ENCODE measurements around the gene PRTFDC1.

Gene PRTFDC1

DNA sequence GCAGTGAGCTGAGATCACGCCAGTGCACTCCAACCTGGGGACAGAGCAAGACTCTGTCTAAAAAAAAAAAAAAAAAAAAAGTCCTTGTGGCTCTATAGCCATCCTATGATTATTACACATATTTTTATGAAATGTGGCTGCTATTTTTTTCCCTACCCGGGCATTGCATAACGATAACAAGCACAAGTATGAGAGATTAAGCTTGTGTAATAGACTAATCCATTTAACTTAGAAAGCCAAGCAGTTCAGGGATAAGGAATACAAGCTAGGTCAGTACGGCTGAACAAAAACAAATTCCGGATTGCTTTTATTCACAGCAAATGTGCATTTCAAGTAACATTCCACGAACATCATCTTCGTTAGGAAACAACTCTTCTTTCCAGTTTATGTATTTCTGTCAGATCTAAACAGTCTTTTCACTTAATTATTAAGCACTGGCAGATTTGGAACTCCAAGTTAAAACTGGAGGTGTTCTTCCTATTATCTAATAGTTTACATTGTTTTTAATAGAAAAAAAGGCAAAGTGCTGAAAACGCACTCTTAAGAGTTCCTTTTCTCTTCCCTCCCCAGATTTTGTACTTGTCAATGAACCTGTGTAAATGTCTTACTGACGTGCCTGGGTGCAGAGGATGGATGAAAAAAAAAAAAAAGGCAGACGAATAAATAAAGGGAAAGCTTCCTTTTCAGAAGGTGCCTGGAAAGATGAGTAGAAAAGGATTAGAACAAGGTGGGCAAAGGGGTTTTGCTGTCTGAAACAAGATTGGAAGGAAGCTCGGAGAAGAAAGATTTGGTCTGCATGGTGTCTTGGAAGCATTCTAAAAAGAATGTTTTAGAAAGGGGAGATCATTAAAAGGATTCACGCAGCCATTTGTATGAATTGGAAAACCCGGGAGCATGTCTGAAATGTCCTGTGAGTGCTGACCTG is 81.1 kb downstream of the PRTFDC1 start:
- DNase-seq, result no peak

DNA sequence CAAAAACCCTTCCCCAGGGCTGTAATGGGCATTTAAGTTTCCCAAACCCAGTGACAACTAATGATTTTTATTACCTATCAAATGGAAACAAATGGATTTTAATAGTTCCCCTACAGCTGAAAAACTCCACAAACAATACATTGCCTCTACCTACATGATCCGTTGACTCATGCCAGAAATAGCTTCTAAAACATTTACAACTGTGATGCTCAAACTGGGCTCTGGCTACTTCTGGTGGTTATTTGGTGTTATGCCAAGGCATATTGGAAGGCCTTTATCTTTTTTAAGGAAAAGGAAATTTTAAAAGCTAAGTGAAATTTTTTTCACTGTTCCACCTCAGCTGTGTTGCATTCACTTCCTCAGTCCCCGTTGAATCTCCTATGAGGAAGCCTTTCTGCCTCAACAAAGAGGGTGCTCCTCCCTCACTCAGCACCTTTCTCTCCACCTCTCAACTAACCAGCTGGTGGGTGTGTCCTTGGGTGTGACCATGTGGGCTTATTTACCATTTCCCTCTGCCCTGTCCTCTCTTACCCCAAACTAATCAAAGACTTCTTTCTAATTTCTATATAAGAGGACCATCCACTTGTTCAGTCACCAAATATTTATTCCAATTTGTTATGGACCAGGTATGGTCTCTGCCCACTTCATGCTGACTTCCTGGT is 82.9 kb downstream of the PRTFDC1 start:
- no peak for DNase-seq

DNA sequence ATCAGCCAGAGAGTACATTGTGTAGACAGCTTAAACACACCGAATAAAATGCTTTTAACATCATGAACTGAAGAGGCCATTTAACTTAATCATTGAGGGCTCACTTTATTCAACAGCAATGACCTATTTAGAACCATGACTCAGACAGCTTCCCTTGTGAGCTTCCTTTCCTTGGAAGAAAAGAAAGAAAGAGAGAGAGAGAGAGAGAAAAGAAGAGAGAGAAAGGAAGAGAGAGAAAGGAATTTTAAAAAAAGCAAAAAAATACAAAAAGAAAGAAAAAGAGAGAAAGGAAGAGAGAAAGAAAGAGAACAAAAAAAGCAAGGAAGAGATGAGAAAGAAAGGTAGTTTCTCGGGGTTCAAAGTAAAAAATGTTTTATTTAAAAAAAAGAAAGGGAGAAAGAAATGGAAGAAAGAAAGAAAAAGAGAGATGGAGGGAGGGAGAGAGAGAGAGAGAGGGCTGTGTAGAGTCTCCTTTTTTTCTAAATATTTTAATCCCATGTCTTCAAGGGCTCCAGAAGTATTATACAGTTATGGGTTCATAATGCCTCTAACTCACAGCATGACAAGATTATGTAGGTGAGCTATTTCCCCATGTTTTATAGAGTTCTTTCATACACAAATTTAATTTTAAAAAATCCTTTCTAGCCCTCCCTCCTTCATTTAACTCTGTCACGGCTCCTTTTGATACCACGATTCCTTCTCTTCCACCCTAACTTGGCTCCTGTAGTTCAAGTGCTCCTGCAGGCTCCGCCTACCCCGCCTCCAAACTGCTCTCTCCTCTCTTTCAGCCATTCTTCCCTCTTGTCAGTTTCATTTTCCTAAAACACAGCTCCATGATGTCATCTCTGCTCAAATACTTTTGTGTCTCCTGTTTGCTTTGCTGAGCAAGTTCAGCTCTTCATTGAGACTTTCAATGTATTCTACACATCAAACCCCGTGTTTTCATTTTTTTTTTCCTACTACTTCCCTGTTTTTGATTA is 85.5 kb downstream of the PRTFDC1 start:
- no peak for DNase-seq

DNA sequence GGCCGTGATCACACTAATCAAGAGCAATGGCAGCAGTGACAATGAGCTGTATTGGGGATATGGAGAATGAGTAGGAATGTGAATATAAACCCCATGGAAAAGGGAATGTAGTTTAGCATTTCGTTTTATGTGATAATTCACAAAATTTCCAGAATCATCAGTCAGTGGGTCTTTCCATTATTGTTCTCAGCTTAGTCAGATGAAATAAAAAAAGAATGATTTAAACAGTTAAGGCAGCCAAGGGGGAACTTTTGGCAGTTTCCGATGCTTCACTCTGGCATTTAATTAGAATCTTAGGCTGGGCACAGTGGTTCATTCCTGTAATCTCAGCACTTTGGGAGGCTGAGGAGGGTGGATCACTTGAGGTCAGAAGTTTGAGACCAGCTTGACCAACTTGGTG is 86.6 kb downstream of the PRTFDC1 start:
- no peak for DNase-seq

DNA sequence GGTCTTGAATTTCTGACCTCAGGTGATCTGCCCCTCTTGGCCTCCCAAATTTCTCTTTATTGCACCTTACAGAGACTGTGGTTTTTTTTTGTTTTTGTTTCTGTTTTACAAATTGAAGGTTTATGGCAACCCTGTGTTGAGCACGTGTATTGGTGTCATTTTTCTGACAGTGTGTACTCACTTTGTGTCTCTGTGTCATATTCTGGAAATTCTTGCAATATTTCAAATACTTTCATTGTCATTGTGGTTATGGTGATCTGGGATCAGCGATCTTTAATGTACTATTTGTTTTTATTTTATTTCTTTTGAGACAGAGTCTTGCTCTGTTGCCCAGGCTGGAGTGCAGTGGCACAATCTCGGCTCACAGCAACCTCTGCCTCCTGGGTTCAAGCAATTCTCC is 89.8 kb downstream of the PRTFDC1 start:
- no peak for DNase-seq

DNA sequence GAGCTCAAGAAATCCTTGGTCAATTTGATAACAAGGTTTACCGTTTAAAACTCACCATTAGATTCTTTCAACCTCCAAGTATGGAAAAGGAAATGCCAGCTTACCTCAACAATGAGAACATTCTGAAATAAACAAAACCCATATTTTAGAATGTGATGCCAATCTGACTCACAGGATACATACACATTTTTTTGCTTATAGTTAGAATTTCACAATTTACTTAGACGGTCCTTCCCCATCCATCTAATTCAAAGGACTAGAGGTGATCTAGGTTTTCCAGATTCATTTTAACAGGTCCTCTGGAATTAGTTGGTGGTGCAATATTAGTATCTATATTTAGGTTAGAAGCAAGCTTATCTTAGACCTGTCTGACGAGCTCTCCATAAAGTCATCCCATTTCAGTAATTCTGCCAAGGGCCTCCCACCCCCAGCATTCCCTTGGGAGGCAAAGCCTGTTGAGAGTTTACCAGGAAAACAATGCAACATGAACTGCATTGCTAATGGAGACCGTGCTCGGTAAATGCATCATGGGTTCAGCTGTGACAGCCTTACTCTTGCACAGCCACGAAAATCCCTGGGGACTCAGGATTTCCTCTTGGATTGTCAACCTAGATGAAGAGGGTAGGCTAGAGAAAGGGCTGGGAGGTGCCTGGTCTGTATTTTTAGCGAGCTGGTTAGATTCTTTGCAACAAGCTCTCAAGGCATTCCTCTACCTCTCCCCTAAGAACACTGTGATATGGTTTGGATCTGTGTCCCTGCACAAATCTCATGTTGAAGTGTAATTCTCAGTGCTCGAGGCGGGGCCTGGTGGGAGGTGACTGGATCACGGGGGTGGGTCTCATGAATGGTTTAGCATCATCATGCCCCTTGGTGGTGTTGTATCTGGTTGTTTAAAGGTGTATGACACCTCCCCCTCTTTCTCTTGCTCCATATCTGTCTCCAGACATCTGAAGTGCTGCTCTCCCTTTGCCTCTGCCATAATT is 93.8 kb downstream of the PRTFDC1 start:
- no peak for DNase-seq

DNA sequence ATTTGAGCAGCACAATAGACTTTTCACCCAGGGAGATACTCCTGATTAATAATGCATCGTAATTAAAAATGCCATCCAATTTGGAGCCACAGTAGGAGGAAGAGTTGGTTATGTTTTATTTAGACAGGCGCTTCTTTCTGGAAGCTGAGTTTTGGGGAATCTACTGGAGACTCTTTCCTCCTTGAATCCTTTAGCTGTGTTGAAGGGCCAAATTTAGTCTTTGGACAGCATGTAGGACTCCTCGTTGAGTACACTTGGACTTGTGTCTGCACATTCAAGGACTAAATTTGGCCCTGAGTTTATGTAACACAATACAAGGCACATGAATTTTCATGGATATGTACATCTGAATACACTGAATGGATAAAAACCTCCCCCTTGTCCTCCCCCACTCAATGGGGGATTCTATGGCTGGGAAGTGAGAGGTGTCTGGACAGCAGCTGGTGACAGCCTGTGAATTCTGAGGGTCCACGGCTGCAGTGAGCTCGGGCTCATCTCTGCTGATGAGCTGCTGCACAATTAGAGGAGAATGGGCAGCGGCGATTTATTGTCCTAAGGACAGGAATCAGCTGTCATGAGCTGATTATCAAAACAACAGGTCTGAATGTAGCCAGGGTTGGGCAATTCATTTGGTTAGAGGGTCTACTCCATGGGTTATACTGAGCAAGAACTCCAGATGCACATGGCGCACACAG is 95.2 kb downstream of the PRTFDC1 start:
- DNase-seq, result no peak

DNA sequence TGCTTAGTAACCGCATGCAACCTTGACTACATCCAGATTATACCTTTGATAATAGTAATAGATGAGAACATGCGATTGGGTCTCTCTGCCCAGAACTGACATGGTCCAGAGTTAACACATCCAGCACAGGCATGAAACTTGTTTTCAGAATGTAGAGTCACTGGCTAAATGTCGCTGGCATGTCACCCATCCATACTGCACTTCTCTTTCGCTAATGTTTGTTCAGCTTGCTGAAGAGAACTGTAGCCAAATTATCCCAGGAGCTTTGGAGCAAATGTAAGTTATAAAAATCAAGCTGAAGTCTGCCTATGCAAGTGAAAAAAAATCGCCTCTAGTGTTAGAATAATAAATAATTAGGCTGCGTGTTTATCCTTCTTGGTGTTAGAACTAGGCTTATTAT is 98.2 kb downstream of the PRTFDC1 start:
- no peak for DNase-seq

DNA sequence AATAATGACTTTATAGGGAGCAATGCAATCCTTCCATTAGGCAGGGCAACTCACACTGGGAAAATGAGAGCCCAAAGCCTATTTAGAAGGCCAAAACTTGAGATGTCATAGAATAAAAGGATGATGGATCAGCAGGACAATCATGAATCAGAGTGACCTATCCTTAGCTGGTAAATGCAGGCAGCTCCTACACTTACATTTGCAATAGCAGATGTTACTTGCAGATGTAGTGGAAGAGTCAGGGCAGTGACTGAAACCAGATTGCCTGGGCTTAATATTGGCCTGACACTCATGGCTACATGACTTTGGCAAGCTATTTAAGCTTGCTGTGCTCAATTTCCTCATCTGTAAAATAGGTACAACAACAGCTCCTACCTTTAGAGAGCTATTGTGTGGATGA is 98.7 kb downstream of the PRTFDC1 start:
- DNase-seq, result no peak

DNA sequence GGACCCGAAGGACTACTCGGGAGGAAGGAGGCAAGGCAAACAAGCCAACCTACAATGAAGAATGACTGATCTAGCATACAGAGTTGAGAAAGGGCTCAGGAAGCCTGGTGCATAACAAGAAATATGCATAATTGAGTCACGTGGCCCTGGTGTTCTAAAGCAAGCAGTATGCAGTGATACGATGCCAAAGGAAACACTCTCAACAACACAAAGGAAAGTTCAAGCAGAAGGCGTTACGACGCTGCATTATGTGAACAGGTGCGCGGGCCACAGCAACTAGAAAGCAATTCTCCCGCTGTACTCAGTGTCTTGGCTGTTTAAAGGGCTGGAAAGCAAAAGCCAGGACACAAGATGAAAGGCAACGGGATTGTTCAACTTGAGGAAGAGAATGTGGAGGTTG is 100.8 kb downstream of the PRTFDC1 start:
- no peak for DNase-seq

DNA sequence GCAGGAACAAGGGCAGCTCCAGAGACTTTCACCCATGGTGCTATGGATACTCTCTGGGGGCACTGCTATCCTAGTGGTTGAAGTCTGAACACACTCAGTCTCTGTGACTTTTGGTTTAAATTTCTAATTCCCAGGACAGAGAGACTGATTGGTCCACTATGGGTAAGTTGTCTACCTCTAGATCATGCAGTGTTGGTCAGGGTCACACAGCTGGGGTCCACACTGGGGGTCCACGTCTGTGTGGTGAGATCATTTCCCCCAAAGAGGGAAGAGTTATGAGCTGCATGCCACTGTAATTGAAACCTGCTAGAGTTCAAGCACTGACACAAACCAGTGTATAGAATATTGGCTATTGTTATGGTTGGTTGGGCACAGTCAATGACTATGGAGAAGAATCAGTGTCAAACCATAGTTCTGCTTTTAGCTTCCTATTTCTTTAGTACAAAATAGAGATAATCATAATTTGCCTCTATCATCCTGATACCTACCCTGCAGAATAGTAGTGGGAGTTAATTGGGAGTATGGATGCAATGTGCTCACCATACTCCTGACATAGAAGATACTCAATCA is 101.6 kb downstream of the PRTFDC1 start:
- DNase-seq, result no peak

DNA sequence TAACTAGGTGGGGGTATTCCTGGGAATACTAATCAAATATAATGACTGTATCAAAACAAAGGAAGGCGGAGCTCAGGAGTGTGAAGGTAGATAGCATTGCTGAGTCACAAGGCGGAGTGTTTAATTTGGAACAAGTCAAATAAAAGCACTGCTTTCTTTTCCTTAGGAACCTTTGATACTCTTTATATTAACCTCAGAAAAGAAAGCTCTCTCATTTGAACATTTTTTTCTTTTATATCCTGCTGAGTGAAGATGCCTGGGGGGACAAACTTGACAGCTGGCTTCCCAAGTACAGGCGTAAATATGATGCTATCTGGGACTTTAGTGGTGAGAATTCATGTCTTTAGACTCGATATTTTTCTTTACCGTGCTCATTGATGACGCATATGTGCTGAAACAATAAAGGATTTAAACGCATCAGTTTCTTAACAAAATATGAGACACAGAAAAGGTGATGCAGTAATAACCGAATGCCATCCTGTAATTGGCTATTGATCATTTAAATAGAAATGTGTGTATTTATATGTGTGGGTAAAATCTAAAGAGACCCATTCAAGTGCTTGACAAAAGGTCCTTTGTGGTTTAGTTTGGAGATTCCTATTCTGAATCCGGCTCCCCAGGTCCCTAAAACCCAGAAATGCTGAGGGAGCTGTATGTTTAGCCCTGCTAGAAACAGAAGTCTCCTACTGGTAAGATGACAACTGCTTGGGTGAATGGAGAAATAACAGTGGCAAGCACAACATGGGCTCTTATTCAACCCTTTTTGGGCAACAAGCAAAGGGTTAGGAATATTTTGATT is 102.7 kb downstream of the PRTFDC1 start:
- DNase-seq, result no peak

DNA sequence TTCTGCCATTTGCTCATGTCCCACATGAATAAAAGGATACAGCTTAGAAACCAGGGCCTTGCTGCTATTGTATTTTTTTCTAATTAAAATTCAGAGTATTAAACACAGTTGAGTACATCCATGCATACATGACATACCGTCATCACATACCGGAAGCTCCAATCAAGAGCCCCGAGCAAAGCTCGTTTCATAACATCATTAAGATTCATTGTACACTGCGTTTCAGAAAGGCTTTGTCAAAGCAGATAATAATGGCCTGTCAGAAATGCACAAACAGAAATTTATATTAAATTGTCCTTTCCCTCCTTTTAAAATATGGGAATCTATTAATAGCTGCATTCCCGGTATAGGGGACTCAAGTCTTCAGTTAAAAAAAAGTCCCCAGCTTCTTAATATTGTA is 103.4 kb downstream of the PRTFDC1 start:
- no peak for DNase-seq

DNA sequence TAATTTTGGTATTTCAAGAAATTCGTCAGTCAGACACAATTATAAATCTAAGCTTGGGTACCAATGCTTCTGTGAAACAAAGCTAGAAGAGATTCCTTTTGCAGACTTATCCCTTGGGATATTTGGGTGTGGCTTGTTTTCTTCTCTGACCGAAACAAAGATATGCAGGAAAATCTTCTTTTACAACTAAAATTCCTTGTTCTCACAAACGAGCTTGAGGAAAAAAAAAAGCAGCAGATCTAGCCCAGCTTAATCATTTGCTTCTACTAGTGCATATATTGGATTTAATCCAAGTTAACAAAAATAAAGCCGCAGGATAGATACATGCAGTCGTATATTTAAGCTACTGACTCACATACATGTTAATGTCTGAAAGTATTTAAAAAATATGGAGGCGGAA is 104.2 kb downstream of the PRTFDC1 start:
- DNase-seq, result no peak

DNA sequence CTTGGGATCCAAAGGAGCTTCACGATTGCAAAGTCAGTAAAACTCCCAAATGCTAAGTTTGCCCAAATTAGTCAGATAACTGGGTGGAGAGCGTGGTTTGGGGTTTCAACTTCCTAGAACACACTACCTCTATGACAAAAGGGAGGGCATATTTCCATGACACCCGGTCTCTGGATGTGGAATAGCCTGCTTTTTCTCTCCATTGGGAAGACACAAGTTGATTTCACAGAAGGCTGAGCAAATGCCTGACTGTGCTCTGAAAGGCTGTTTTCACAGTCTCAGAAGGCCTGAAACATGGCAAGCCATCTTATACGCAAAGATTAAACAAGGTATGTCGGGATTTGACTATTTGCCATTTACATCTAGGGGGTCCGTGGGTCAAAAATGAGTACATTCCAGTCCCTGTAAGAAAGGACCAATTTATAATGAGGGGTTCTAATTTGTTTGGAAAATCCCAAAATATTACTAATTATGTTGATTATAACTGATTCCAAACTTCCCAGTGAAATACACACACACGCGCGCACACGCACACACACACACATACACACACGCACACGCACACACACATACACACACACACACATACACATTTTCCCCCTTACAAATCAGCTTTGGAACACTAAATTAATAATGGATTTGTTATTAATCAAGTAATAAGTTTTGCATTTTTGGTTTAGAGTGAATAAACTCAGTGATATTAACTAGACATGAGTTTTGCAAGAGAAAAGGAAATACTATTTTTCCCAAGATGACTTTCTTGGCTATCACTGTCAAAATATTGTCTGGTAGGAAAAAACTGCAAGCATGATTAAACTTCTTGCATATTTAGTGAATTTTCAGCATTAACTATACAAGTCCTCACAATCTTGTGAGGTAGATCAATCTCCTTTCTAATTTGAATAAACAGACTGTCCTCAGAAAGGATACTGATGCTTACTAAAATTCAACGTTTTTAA is 105.0 kb downstream of the PRTFDC1 start:
- DNase-seq, result no peak

DNA sequence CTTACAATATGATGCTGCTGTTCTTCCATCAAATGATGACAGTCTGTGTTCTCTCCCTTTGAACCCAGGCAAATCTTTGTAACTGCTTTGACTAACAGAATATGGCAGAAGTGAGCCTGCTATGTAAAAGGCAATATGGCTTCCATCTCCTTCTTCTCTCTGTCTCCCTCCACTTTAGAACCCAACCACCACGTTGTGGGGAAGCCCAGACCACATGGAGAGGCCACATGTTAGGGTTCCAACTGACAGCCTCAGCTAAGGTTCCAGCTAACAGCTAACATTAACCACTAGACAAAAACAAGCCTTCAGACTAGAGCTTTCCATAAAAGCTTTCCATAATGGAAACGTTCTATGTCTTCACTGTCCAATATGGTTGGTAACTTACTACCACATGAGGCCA is 107.7 kb downstream of the PRTFDC1 start:
- no peak for DNase-seq

DNA sequence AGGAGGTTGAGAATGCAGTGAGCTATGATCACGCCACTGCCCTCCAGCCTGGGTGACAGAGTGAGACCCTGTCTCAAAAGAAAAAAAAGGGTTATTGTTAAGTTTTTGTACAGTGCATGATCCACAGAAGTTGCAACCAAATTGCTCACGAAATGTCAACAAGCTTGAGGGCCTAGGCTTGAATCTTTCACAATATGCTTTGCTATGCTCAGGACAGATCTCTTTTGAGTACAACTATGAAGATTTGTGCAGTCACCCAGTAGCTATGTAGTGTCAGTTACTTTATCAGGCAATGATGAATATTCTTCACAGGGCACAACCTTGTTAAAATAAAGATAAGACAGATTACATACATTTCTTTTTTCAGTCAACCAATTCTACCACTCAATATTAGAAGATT is 109.2 kb downstream of the PRTFDC1 start:
- DNase-seq, result no peak

DNA sequence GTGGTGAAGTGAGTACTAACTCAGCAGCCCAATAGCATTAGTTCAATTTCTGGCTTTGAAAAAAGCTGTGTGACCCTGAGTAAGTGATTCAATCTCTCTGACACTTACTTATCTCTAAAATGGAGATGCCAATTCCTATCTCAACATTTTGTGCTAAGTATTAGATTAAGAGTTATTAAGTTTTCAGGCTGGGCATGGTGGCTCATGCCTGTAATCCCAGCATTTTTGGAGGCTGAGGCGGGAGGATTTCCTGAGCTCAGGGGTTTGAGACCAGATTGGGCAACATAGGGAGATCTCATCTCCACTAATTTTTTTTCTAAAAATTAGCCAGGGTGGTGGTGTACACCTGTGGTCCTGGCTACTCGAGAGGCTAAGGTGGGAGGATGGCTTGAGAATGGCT is 109.5 kb downstream of the PRTFDC1 start:
- no peak for DNase-seq

DNA sequence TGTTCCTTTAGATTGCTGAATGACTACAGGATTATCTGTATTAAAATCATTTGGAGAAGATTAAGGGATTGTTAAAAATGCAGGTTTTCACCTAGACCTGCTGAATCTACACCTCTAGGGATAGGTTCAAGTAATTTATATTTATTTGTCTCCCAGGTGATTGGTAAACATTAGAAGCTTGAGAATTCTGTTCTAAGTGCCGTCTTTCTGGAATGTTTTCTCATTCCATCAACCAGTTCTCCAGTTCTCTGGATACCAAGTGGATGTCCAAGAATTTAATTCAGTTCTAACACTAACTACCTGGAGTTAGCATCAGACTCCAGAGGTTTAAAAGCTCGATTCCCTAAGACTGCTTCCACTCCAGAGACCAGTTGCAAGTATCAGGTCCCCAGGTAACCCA is 110.9 kb downstream of the PRTFDC1 start:
- DNase-seq, result no peak
